ENCODE data around the gene ESPN.
"Not testable (repeated sequence)": the region's sequence is repeated elsewhere in the genome, so short reads cannot be mapped to it uniquely, and the experiment has no call there.

Gene ESPN

GRCh38 chr1:6424619-6425593, at the start of gene ESPN:
Gene ESPN, plus strand, starts transcription at chr1:6424776. Its CDS starts 180 bp downstream, at chr1:6424956.
- no peak for DNase-seq (ENCODE audit: low read depth in 2 of 2)

GRCh38 chr1:6378096-6378746, 46.4 kb upstream of the ESPN start:
- DNase-seq (ENCODE audit: low read depth in 2 of 2): no peak

- no peak for DNase-seq (ENCODE audit: low read depth in 2 of 2)
Observed at GRCh38 chr1:6380037-6380436, 44.5 kb upstream of the ESPN start.

- no peak for DNase-seq (ENCODE audit: low read depth in 2 of 2)
Observed at GRCh38 chr1:6384135-6384534, 40.4 kb upstream of the ESPN start.

- no peak for DNase-seq (ENCODE audit: low read depth in 2 of 2)
Observed at GRCh38 chr1:6384962-6385361, 39.6 kb upstream of the ESPN start.

- DNase-seq (ENCODE audit: low read depth in 2 of 2): peak in 1 of 2 experiments; percentile 9
Observed at GRCh38 chr1:6385488-6386191, 38.9 kb upstream of the ESPN start.

GRCh38 chr1:6386371-6386949, 38.1 kb upstream of the ESPN start:
- DNase-seq (ENCODE audit: low read depth in 2 of 2): peak in 1 of 2 experiments; percentile 2

- DNase-seq (ENCODE audit: low read depth in 2 of 2): no peak
Observed at GRCh38 chr1:6389971-6390370, 34.6 kb upstream of the ESPN start.

GRCh38 chr1:6391951-6392808, 32.4 kb upstream of the ESPN start:
- no peak for DNase-seq (ENCODE audit: low read depth in 2 of 2)

GRCh38 chr1:6392809-6393399, 31.7 kb upstream of the ESPN start:
- no peak for DNase-seq (ENCODE audit: low read depth in 2 of 2)

- DNase-seq (ENCODE audit: low read depth in 2 of 2): peak; percentile 60 to 66
Observed at GRCh38 chr1:6393400-6394187, 31.0 kb upstream of the ESPN start, which contains the start of gene ACOT7. Gene ACOT7, minus strand, starts transcription at chr1:6393767. Its CDS starts 368 bp downstream, at chr1:6393399.

GRCh38 chr1:6395130-6395529, 29.4 kb upstream of the ESPN start:
- DNase-seq (ENCODE audit: low read depth in 2 of 2): not testable (repeated sequence)

GRCh38 chr1:6395781-6396244, 28.8 kb upstream of the ESPN start:
- not testable (repeated sequence) for DNase-seq (ENCODE audit: low read depth in 2 of 2)

GRCh38 chr1:6396998-6397397, 27.6 kb upstream of the ESPN start:
- DNase-seq (ENCODE audit: low read depth in 2 of 2): no peak

- no peak for DNase-seq (ENCODE audit: low read depth in 2 of 2)
Observed at GRCh38 chr1:6397844-6398441, 26.6 kb upstream of the ESPN start.

GRCh38 chr1:6399294-6399693, 25.3 kb upstream of the ESPN start:
- DNase-seq (ENCODE audit: low read depth in 2 of 2): no peak

- DNase-seq (ENCODE audit: low read depth in 2 of 2): no peak
Observed at GRCh38 chr1:6401673-6402072, 22.9 kb upstream of the ESPN start.

GRCh38 chr1:6408023-6408422, 16.6 kb upstream of the ESPN start:
- no peak for DNase-seq (ENCODE audit: low read depth in 2 of 2)

GRCh38 chr1:6409053-6409452, 15.5 kb upstream of the ESPN start:
- DNase-seq (ENCODE audit: low read depth in 2 of 2): no peak

Measured in fibroblast of skin of left quadriceps (primary cell).